Activated B cell treated with CpG ODN at 0.5 μM for 24 hours (primary cell): ENCODE measurements around the gene CENPF. TPM values are rescaled to one million over a fixed set of nuclear protein-coding genes. Genes with fewer than 3 reads are reported as not detected.
"Not testable (repeated sequence)": the region's sequence is repeated elsewhere in the genome, so short reads cannot be mapped to it uniquely, and the experiment has no call there.

Source experiments
- ATAC-seq: fragments of 200-7000 bp; cut with Tn5 transposase; one replicate; pipeline ENCODE4 v1.10.0; 2021; ENCODE audit warnings: low read depth, mild to moderate bottlenecking, moderate library complexity
- CTCF ChIA-PET: fragments of 350-600 bp; sonication (Branson Sonifier 250); formaldehyde crosslinking; loops from one replicate; lab custom pipeline; 2021; ENCODE audit warnings: antibody characterized with exemption; lab: Charles Lee
- POLR2A ChIA-PET: fragments of 350-600 bp; sonication (Branson Sonifier 250); formaldehyde crosslinking; loops from one replicate; lab custom pipeline; 2021; ENCODE audit warnings: antibody characterized with exemption; lab: Charles Lee
- DNase-seq: peaks from one replicate; pipeline ENCODE4 v3.0.0; 2022
- H3K27ac Mint-ChIP-seq: one replicate; pipeline ENCODE4 v1.8.0; 2020; ENCODE audit warnings: mixed read lengths
- H3K27me3 Mint-ChIP-seq: one replicate; pipeline ENCODE4 v1.8.0; 2021; ENCODE audit warnings: mixed read lengths
- H3K36me3 Mint-ChIP-seq: one replicate; pipeline ENCODE4 v1.8.0; 2021; ENCODE audit warnings: low read depth, mixed read lengths
- H3K4me1 Mint-ChIP-seq: one replicate; pipeline ENCODE4 v1.8.0; 2021; ENCODE audit warnings: mixed read lengths
- H3K4me3 Mint-ChIP-seq: one replicate; pipeline ENCODE4 v1.8.0; 2020; ENCODE audit warnings: mild to moderate bottlenecking, mixed read lengths
- H3K9me3 Mint-ChIP-seq: one replicate; pipeline ENCODE4 v1.8.0; 2020; ENCODE audit warnings: mixed read lengths
- CTCF ChIP-seq: fragments of 200-600 bp; IDR thresholded peaks from one replicate; pipeline ENCODE4 v1.8.0; 2022; ENCODE audit warnings: antibody characterized with exemption, mild to moderate bottlenecking
- intact Hi-C: fragments of 100-400 bp; cut with micrococcal nuclease; formaldehyde crosslinking; loops from one replicate; pipeline ENCODE4 v1.15.1; 2024
- total RNA-seq: library from RNA; stranded (reverse); gene quantifications from 2 replicates; pipeline ENCODE4 v1.2.3, GENCODE V29; 2022

CENPF gene
- total RNA-seq, 1 donor from 2014 or later = 4.0 TPM

GRCh38 chr1:214664651-214665433, 61.8 kb downstream of the CENPF start:
- Mint-ChIP-seq H3K27ac (no peak overlapping the region), H3K36me3 (peaks cover 4% of the 10 kb centered on the region), H3K4me3 (no peak overlapping the region), H3K4me1 (no peaks in the 10 kb centered on the region), H3K9me3 (no peaks in the 10 kb centered on the region), H3K27me3 (no peaks in the 10 kb centered on the region)
- DNase-seq (no peak), ATAC-seq (no peak)
- ChIA-PET POLR2A (no interaction called here), CTCF (no interaction called here)
- intact Hi-C loops = no loop called here
- TF ChIP-seq CTCF = no peak

DNA sequence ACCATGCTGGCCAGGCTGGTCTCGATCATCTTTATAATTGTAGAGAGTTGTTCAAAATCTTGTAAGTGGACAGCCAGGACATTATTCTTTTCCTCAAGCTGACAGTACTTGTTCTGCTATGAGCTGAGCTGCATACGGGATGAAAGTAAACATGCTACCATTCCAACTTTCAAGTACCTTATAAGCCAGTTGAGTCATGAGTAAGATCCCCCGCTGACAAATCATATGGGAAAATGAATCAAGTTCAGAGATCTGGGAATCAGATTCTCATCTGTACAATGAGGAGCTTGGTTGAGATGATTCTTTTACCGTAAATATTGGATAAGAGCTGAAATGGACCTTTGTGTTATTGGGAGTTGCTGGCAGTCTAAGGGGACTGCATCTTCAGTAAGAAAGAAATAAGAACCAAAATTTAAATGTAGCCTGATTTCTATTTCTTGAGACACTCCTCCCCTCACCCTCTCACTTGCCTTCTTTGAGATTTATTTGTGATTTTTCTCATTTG, 62.7 kb downstream of the CENPF start:
- no peak overlapping the region for H3K27ac Mint-ChIP-seq
- TF ChIP-seq CTCF = no peak
- no peaks in the 10 kb centered on the region for H3K4me1 Mint-ChIP-seq
- ChIA-PET POLR2A (no interaction called here), CTCF (no interaction called here)
- H3K36me3 Mint-ChIP-seq = peaks cover 3% of the 10 kb centered on the region
- DNase-seq (no peak), ATAC-seq (no peak)
- no peaks in the 10 kb centered on the region for H3K9me3 Mint-ChIP-seq
- intact Hi-C loops = no loop called here
- H3K27me3 Mint-ChIP-seq = no peaks in the 10 kb centered on the region
- H3K4me3 Mint-ChIP-seq = no peak overlapping the region

DNA sequence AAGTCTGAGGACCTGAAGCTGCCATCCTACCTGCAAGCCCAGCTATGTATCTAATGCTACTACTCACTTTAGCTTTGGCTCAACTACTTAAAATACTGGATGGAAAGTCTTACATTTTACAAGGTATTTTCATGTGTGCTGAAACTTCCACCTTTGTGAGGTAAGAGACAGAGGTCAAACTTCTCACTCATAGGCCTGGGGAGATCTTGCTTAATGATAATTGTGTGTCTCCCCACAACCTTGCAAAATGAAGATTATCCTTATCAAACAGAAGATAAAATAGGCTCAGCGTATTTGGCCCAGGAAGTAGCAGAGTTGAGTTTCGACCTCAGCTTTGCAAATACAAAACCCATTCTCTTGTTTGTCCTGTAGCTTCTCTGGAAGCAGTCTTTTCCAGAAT, 63.7 kb downstream of the CENPF start:
- Mint-ChIP-seq H3K4me3 (no peak overlapping the region), H3K27me3 (no peaks in the 10 kb centered on the region), H3K4me1 (no peaks in the 10 kb centered on the region), H3K36me3 (peaks cover 3% of the 10 kb centered on the region), H3K27ac (no peak overlapping the region), H3K9me3 (no peaks in the 10 kb centered on the region)
- intact Hi-C loops = no loop called here
- ChIA-PET CTCF (no interaction called here), POLR2A (no interaction called here)
- TF ChIP-seq CTCF = no peak
- no peak for ATAC-seq
- no peak for DNase-seq

GRCh38 chr1:214670098-214670497, 67.1 kb downstream of the CENPF start:
- no peak for DNase-seq
- CTCF ChIA-PET = no interaction called here
- Mint-ChIP-seq H3K36me3 (no peaks in the 10 kb centered on the region), H3K27ac (no peak overlapping the region), H3K9me3 (no peaks in the 10 kb centered on the region), H3K4me3 (no peak overlapping the region), H3K4me1 (no peaks in the 10 kb centered on the region), H3K27me3 (peaks cover 4% of the 10 kb centered on the region)
- TF ChIP-seq CTCF = no peak
- POLR2A ChIA-PET = no interaction called here
- intact Hi-C loops = no loop called here
- no peak for ATAC-seq

DNA sequence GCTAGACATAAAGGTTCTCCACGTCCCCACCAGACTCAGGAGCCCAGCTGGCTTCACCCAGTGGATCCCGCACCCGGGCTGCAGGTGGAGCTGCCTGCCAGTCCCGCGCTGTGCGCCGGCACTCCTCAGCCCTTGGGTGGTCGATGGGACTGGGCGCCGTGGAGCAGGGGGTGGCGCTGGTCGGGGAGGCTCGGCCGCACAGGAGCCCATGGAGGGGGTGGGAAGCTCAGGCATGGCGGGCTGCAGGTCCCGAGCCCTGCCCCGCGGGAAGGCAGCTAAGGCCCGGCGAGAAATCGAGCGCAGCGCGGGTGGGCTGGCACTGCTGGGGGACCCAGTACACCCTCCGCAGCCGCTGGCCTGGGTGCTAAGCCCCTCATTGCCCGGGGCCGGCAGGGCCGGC, 70.0 kb downstream of the CENPF start:
- H3K36me3 Mint-ChIP-seq, H3K27ac Mint-ChIP-seq, DNase-seq, H3K4me1 Mint-ChIP-seq, POLR2A ChIA-PET, CTCF ChIA-PET, H3K4me3 Mint-ChIP-seq, intact Hi-C loops, H3K27me3 Mint-ChIP-seq, ATAC-seq, H3K9me3 Mint-ChIP-seq: not testable (repeated sequence)
